Adrenal gland (tissue), 5 donors: Measurements from ENCODE around the gene FAM131C.

Experiments
- CTCF ChIP-seq, 6 experiments: fragments of 450-650 bp in 4 of 6; fragments of 200-600 bp in 2 of 6; sonication (generic) in 1 of 6; IDR thresholded peaks; 1 replicate in 5 of 6; 2 replicates in 1 of 6; pipeline versions ENCODE4 v1.5.1 to v1.8.0; 2016 to 2021; ENCODE audit warnings: antibody characterized with exemption in 6 of 6, mild to moderate bottlenecking in 2 of 6, moderate library complexity in 1 of 6
- POLR2A ChIP-seq, 2 donors: fragments of 450-650 bp; IDR thresholded peaks; one replicate each; pipeline ENCODE4 v1.6.1; 2017; ENCODE audit warnings: antibody characterized with exemption in 2 of 2, mild to moderate bottlenecking in 2 of 2, moderate library complexity in 1 of 2
- donor health status: DM: no; HTN: no; CAD: no.

- no peak for TF ChIP-seq CTCF (IDR thresholded peaks at IDR 0.05)
- no peak for TF ChIP-seq POLR2A (IDR thresholded peaks at IDR 0.05)
Measured at GRCh38 chr1:16053781-16054502, 19.5 kb downstream of the FAM131C start.
